PC-3 (cell line): ENCODE data around the gene HERC5.

Experiments
- EZH2 ChIP-seq: fragments of 300-600 bp; sonication (generic); IDR thresholded peaks from one replicate; pipeline ENCODE4 v1.6.1; 2017; ENCODE audit warnings: antibody characterized with exemption, mild to moderate bottlenecking, low read length; ENCODE audit not compliant: unreplicated experiment
- EZH2phosphoT487 ChIP-seq: fragments of 300-600 bp; sonication (generic); IDR thresholded peaks from 2 replicates; pipeline ENCODE4 v1.6.1; 2018; ENCODE audit warnings: mild to moderate bottlenecking, antibody characterized with exemption, low read length, borderline replicate concordance
- TF ChIP-seq, protein P1 (sequence below): fragments of 300-600 bp; sonication (generic); conservative IDR thresholded peaks from 2 replicates; pipeline ENCODE4 v1.5.1; 2017; ENCODE audit warnings: antibody characterized with exemption, low read depth, mild to moderate bottlenecking, low read length

DNA sequence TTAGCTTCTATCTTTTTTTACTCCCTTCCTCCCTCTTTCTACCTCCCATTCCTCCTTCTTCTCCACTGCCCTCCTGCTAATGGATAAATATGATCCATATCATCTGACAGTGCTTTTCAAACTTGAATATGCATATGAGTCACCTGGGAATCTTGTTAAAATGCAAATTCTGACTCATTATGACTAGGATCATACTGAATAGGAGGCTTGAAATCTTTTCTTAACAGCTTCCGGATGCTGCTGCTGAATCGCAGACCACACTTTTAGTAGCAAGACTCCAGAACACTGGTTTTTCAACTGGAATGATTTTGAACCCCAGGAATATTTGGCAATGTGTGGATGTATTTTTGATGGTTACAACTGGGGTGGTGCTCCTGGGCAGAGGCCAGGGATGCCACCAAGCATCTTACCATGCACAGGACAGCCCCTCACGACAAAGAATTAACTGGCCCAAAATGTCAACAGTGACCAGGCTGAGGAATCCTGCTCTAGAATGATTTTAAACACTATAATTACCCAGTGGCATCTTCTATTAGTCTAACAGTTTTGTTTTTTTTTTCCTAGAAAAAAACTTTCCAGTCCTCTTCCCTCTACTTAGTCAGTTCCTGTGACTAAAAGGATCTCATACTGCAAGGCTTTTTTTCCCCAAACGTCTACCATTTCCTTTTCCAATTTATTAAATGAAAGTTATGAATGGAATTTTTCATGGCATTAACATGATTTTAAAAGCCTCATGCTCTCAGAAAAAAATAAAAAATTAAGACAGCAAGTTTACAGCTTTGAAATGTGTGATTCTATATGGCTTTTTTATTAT is 77.2 kb downstream of the HERC5 start:
- TF ChIP-seq, protein P1, sequence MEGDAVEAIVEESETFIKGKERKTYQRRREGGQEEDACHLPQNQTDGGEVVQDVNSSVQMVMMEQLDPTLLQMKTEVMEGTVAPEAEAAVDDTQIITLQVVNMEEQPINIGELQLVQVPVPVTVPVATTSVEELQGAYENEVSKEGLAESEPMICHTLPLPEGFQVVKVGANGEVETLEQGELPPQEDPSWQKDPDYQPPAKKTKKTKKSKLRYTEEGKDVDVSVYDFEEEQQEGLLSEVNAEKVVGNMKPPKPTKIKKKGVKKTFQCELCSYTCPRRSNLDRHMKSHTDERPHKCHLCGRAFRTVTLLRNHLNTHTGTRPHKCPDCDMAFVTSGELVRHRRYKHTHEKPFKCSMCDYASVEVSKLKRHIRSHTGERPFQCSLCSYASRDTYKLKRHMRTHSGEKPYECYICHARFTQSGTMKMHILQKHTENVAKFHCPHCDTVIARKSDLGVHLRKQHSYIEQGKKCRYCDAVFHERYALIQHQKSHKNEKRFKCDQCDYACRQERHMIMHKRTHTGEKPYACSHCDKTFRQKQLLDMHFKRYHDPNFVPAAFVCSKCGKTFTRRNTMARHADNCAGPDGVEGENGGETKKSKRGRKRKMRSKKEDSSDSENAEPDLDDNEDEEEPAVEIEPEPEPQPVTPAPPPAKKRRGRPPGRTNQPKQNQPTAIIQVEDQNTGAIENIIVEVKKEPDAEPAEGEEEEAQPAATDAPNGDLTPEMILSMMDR = no peak
- TF ChIP-seq EZH2 (no peak), EZH2phosphoT487 (no peak)
